ENCODE data around the gene RBMS3.

Gene RBMS3

GRCh38 chr3:29679944-29680343 is 399.1 kb downstream of the RBMS3 start:
- DNase-seq (ENCODE audit: low read depth), result no peak

GRCh38 chr3:29683018-29683993 is 402.4 kb downstream of the RBMS3 start:
- DNase-seq (ENCODE audit: low read depth), result no peak

GRCh38 chr3:29686889-29687592 is 406.2 kb downstream of the RBMS3 start:
- no peak for DNase-seq (ENCODE audit: low read depth)

GRCh38 chr3:29690686-29691353 is 409.9 kb downstream of the RBMS3 start:
- no peak for DNase-seq (ENCODE audit: low read depth)

GRCh38 chr3:29693863-29694262 is 413.0 kb downstream of the RBMS3 start:
- peak; percentile 97 for DNase-seq (ENCODE audit: low read depth)

- DNase-seq (ENCODE audit: low read depth), result no peak
Measured at GRCh38 chr3:29694331-29694730, 413.5 kb downstream of the RBMS3 start.

- peak; percentile 89 for DNase-seq (ENCODE audit: low read depth)
Measured at GRCh38 chr3:29694783-29695182, 413.9 kb downstream of the RBMS3 start.

- no peak for DNase-seq (ENCODE audit: low read depth)
Measured at GRCh38 chr3:29695201-29695600, 414.3 kb downstream of the RBMS3 start.

GRCh38 chr3:29695643-29696198 is 414.9 kb downstream of the RBMS3 start:
- DNase-seq (ENCODE audit: low read depth), result no peak

GRCh38 chr3:29696311-29696710 is 415.4 kb downstream of the RBMS3 start:
- DNase-seq (ENCODE audit: low read depth), result no peak

GRCh38 chr3:29697989-29698388 is 417.1 kb downstream of the RBMS3 start:
- no peak for DNase-seq (ENCODE audit: low read depth)

- DNase-seq (ENCODE audit: low read depth), result no peak
Measured at GRCh38 chr3:29700256-29700655, 419.4 kb downstream of the RBMS3 start.

GRCh38 chr3:29701326-29701983 is 420.6 kb downstream of the RBMS3 start:
- DNase-seq (ENCODE audit: low read depth), result no peak

- DNase-seq (ENCODE audit: low read depth), result no peak
Measured at GRCh38 chr3:29705906-29706844, 425.3 kb downstream of the RBMS3 start.

- no peak for DNase-seq (ENCODE audit: low read depth)
Measured at GRCh38 chr3:29708884-29709283, 428.0 kb downstream of the RBMS3 start.

GRCh38 chr3:29711255-29711771 is 430.4 kb downstream of the RBMS3 start:
- DNase-seq (ENCODE audit: low read depth), result no peak

- DNase-seq (ENCODE audit: low read depth), result no peak
Measured at GRCh38 chr3:29716213-29716612, 435.3 kb downstream of the RBMS3 start.

- DNase-seq (ENCODE audit: low read depth), result no peak
Measured at GRCh38 chr3:29718661-29719065, 437.8 kb downstream of the RBMS3 start.

- no peak for DNase-seq (ENCODE audit: low read depth)
Measured at GRCh38 chr3:29720665-29721064, 439.8 kb downstream of the RBMS3 start.

GRCh38 chr3:29721789-29722188 is 440.9 kb downstream of the RBMS3 start:
- DNase-seq (ENCODE audit: low read depth), result no peak
